Mesendoderm (in vitro differentiated cells): ENCODE data around the gene SCAI.
"Not testable (repeated sequence)": the region's sequence is repeated elsewhere in the genome, so short reads cannot be mapped to it uniquely, and the experiment has no call there.

Source experiments
- DNase-seq: peaks from one replicate; pipeline ENCODE4 v3.0.0; 2013
- H2AK5ac ChIP-seq: 2 replicates; pipeline ENCODE4 v1.6.1; 2013; ENCODE audit warnings: low read length, inconsistent platforms
- H2BK120ac ChIP-seq: 2 replicates; pipeline ENCODE4 v1.6.1; 2013; ENCODE audit warnings: low read depth, mild to moderate bottlenecking, low read length, moderate library complexity, mixed read lengths
- H2BK15ac ChIP-seq: replicated peaks from 2 replicates; pipeline ENCODE4 v1.6.1; 2013; ENCODE audit warnings: low read depth, mild to moderate bottlenecking, moderate library complexity
- H2BK5ac ChIP-seq: 2 replicates; pipeline ENCODE4 v1.6.1; 2013; ENCODE audit warnings: low read length, inconsistent platforms
- H3K18ac ChIP-seq: 2 replicates; pipeline ENCODE4 v1.6.1; 2013; ENCODE audit warnings: mild to moderate bottlenecking, low read length, mixed read lengths
- H3K23ac ChIP-seq: one replicate; pipeline ENCODE4 v1.6.1; 2013; ENCODE audit warnings: low read length
- H3K27ac ChIP-seq: 2 replicates; pipeline ENCODE4 v1.5.1; 2013; ENCODE audit warnings: low read depth, mild to moderate bottlenecking, inconsistent platforms, low read length, moderate library complexity
- H3K27me3 ChIP-seq: 2 replicates; pipeline ENCODE4 v1.6.1; 2013; ENCODE audit warnings: low read length, control low read depth, mild to moderate bottlenecking, inconsistent platforms; ENCODE audit not compliant: insufficient read depth, poor library complexity
- H3K36me3 ChIP-seq: 2 replicates; pipeline ENCODE4 v1.6.1; 2013; ENCODE audit warnings: low read length, inconsistent platforms; ENCODE audit not compliant: control insufficient read depth, insufficient read depth
- H3K4ac ChIP-seq: one replicate; pipeline ENCODE4 v1.6.1; 2013; ENCODE audit warnings: low read depth, mild to moderate bottlenecking, low read length, moderate library complexity
- H3K4me1 ChIP-seq: 2 replicates; pipeline ENCODE4 v1.6.1; 2013; ENCODE audit warnings: low read depth, low read length, inconsistent platforms; ENCODE audit not compliant: control insufficient read depth
- H3K4me2 ChIP-seq: 2 replicates; pipeline ENCODE4 v1.6.1; 2013; ENCODE audit warnings: low read length
- H3K4me3 ChIP-seq: 2 replicates; pipeline ENCODE4 v1.5.1; 2013; ENCODE audit warnings: mild to moderate bottlenecking, low read length
- H3K56ac ChIP-seq: one replicate; pipeline ENCODE4 v1.6.1; 2013; ENCODE audit warnings: low read length
- H3K79me1 ChIP-seq: 2 replicates; pipeline ENCODE4 v1.6.1; 2013; ENCODE audit warnings: low read length, inconsistent platforms
- H3K79me2 ChIP-seq: 2 replicates; pipeline ENCODE4 v1.6.1; 2013; ENCODE audit warnings: mild to moderate bottlenecking, low read length; ENCODE audit not compliant: control insufficient read depth, insufficient read depth
- H3K9ac ChIP-seq: 2 replicates; pipeline ENCODE4 v1.6.1; 2013; ENCODE audit warnings: low read length, inconsistent platforms
- H4K5ac ChIP-seq: one replicate; pipeline ENCODE4 v1.6.1; 2013; ENCODE audit warnings: low read length
- H4K8ac ChIP-seq: one replicate; pipeline ENCODE4 v1.6.1; 2013; ENCODE audit warnings: low read depth, mild to moderate bottlenecking, control low read depth, low read length, moderate library complexity
- WGBS: extraction: QIAGEN DNeasy Blood & Tissue Kit; methylation state at CpG from one replicate; pipeline ENCODE4 v1.1.7; 2013; ENCODE audit warnings: low lambda C conversion rate, missing lambda C conversion rate; ENCODE audit not compliant: insufficient coverage; ENCODE audit errors: extremely low coverage; 5-methylcytosine and 5-hydroxymethylcytosine counted together

The SCAI gene

DNA sequence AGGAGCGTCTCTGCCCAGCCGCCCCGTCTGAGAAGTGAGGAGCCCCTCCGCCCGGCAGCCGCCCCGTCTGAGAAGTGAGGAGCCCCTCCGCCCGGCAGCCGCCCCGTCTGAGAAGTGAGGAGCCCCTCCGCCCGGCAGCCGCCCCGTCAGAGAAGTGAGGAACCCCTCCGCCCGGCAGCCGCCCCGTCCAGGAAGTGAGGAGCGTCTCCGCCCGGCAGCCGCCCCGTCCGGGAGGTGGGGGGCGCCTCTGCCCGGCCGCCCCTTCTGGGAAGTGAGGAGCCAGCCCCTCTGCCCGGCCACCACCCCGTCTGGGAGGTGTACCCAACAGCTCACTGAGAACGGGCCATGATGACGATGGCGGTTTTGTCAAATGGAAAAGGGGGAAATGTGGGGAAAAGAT is 34.8 kb downstream of the SCAI start:
- WGBS: no CpG with 5 or more reads among the region's 33 CpGs

DNA sequence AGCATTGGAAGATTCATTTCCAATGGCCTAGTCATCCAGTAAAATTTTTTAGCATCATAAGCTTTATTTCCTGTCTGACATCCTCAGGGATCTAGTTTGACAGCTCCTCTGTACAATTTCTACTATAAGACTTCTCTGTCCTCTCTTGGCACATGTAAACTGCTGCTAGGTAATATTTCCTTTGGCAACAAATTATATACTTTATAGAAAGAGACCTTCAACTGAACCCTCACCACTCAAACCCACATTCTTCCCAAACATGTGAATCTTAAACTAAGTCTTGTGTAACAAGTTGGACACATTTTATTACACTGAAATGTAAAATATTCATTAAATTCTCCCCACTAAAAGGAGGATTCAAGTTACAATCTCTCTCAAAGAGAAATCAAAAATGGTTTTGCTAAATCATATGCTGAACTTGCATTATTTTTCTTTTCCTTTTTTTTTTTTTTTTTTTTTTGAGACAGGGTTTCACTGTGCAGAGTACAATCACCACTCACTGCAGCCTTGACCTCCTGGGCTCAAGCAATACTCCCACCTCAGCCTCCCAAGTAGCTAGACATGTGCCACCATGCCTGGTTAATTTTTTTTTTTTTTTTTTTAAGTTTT is 36.9 kb downstream of the SCAI start:
- no peak overlapping the region for H2BK120ac ChIP-seq
- H3K27me3 ChIP-seq: no peaks in the 10 kb centered on the region
- H3K9ac ChIP-seq: no peak overlapping the region
- H3K4me3 ChIP-seq: no peak overlapping the region
- DNase-seq: no peak
- H3K4ac ChIP-seq: no peak overlapping the region
- H3K4me2 ChIP-seq: no peak overlapping the region
- H2BK5ac ChIP-seq: no peak overlapping the region
- H2BK15ac ChIP-seq: no peak overlapping the region
- H3K79me2 ChIP-seq: no peaks in the 10 kb centered on the region
- H3K23ac ChIP-seq: no peak overlapping the region
- peaks cover 3% of the 10 kb centered on the region for H3K79me1 ChIP-seq
- H4K5ac ChIP-seq: no peak overlapping the region
- no peak overlapping the region for H4K8ac ChIP-seq
- H2AK5ac ChIP-seq: no peak overlapping the region
- H3K18ac ChIP-seq: no peak overlapping the region
- no peaks in the 10 kb centered on the region for H3K36me3 ChIP-seq
- no peaks in the 10 kb centered on the region for H3K4me1 ChIP-seq
- no peak overlapping the region for H3K27ac ChIP-seq
- H3K56ac ChIP-seq: no peak overlapping the region

More for the DNA sequence above, 34.8 kb downstream of the SCAI start:
- H3K79me2 ChIP-seq, H3K4me3 ChIP-seq, H3K4me2 ChIP-seq, H4K5ac ChIP-seq, H3K23ac ChIP-seq, H2BK15ac ChIP-seq, H4K8ac ChIP-seq, H3K4me1 ChIP-seq, H3K18ac ChIP-seq, H2BK120ac ChIP-seq, H3K27me3 ChIP-seq, H3K79me1 ChIP-seq, H3K9ac ChIP-seq, H2AK5ac ChIP-seq, H2BK5ac ChIP-seq, H3K4ac ChIP-seq, H3K36me3 ChIP-seq, H3K56ac ChIP-seq, DNase-seq, H3K27ac ChIP-seq: not testable (repeated sequence)

DNA sequence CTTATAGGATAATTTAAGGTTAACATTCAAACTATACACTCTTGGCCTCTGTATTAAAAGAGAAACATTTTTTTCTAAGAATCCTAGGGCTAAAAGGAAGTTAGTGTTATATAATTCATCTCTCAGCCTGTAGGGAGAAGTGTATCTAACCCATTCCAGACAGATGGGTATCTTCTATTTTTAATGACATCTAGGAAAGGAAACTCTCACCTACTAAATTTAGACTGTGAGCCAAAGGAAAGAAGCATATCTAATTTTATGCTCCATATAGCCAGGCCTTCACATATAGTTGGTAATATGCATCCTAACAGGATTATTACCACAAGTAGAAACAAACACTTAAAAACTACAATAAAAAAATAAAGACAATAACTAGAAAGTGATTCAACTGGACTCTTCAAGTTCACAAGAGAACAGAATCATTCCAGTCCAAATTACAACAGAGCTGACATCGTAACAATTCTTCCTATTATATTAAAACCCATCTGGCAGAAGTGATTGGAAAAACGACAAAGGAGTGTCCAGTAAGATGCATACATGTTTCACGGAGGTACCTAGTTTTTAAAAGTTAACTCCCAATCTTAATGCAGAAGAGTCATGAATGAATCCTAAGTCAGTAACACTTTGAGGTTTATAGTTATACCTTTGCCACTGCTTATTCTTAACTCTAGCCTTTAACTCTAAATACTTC is 39.4 kb downstream of the SCAI start:
- Histone ChIP-seq H3K79me2 (no peaks in the 10 kb centered on the region), H3K4me3 (no peak overlapping the region), H3K4ac (no peak overlapping the region), H3K23ac (no peak overlapping the region), H3K56ac (no peak overlapping the region), H3K27ac (no peak overlapping the region), H2AK5ac (no peak overlapping the region), H3K18ac (no peak overlapping the region), H3K4me2 (no peak overlapping the region), H2BK15ac (no peak overlapping the region), H4K8ac (no peak overlapping the region), H3K9ac (no peak overlapping the region), H3K27me3 (no peaks in the 10 kb centered on the region), H3K4me1 (no peaks in the 10 kb centered on the region), H3K79me1 (peaks cover 2% of the 10 kb centered on the region), H2BK5ac (no peak overlapping the region), H3K36me3 (no peaks in the 10 kb centered on the region), H4K5ac (no peak overlapping the region), H2BK120ac (no peak overlapping the region)
- no peak for DNase-seq
- WGBS: no CpG with 5 or more reads among the region's 3 CpGs

GRCh38 chr9:125103021-125103420 is 40.3 kb downstream of the SCAI start:
- Histone ChIP-seq H3K4me3 (no peak overlapping the region), H4K5ac (no peak overlapping the region), H2BK120ac (no peak overlapping the region), H3K27me3 (no peaks in the 10 kb centered on the region), H4K8ac (no peak overlapping the region), H3K27ac (no peak overlapping the region), H3K79me1 (peaks cover 2% of the 10 kb centered on the region), H2AK5ac (no peak overlapping the region), H2BK15ac (no peak overlapping the region), H3K56ac (no peak overlapping the region), H3K4me1 (no peaks in the 10 kb centered on the region), H3K4me2 (no peak overlapping the region), H3K18ac (no peak overlapping the region), H3K9ac (no peak overlapping the region), H2BK5ac (no peak overlapping the region), H3K79me2 (no peaks in the 10 kb centered on the region), H3K4ac (no peak overlapping the region), H3K23ac (no peak overlapping the region), H3K36me3 (no peaks in the 10 kb centered on the region)
- DNase-seq: no peak
- no CpG with 5 or more reads among the region's 1 CpG for WGBS

GRCh38 chr9:125100822-125101221 is 42.5 kb downstream of the SCAI start:
- no peaks in the 10 kb centered on the region for H3K4me1 ChIP-seq
- H2AK5ac ChIP-seq: no peak overlapping the region
- H3K79me2 ChIP-seq: no peaks in the 10 kb centered on the region
- H2BK120ac ChIP-seq: no peak overlapping the region
- H3K27me3 ChIP-seq: no peaks in the 10 kb centered on the region
- H3K79me1 ChIP-seq: peaks cover 2% of the 10 kb centered on the region
- H3K9ac ChIP-seq: no peak overlapping the region
- no peak overlapping the region for H3K56ac ChIP-seq
- H3K4me2 ChIP-seq: no peak overlapping the region
- H3K4me3 ChIP-seq: no peak overlapping the region
- no peak overlapping the region for H4K5ac ChIP-seq
- H3K23ac ChIP-seq: no peak overlapping the region
- no peak overlapping the region for H3K18ac ChIP-seq
- no peak for DNase-seq
- H2BK15ac ChIP-seq: no peak overlapping the region
- no CpG with 5 or more reads among the region's 4 CpGs for WGBS
- no peak overlapping the region for H3K27ac ChIP-seq
- H2BK5ac ChIP-seq: no peak overlapping the region
- H3K4ac ChIP-seq: no peak overlapping the region
- H4K8ac ChIP-seq: no peak overlapping the region
- no peaks in the 10 kb centered on the region for H3K36me3 ChIP-seq

DNA sequence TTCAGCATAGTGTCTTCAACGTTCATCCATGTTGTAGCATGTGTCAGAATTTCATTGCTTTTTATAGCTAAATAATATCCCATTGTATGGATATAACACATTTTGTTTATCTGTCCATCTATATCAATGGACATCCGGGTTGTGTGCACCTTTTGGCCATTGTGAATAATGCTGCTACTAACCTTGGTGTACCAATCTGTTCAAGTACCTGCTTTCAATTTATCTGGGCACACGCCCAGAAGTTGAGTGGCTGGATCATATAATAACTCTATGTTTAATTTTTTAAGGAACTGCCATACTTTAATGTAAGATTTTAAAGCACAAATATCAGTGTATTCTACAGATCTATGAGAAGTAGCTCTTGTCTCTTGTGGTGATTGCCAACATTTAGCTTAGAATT is 43.5 kb downstream of the SCAI start:
- H3K23ac ChIP-seq: no peak overlapping the region
- peaks cover 3% of the 10 kb centered on the region for H3K79me1 ChIP-seq
- no CpG with 5 or more reads among the region's 3 CpGs for WGBS
- no peak overlapping the region for H3K4me3 ChIP-seq
- no peak overlapping the region for H4K5ac ChIP-seq
- no peaks in the 10 kb centered on the region for H3K36me3 ChIP-seq
- no peak overlapping the region for H2BK120ac ChIP-seq
- H2AK5ac ChIP-seq: no peak overlapping the region
- no peak overlapping the region for H2BK5ac ChIP-seq
- H4K8ac ChIP-seq: no peak overlapping the region
- no peak overlapping the region for H3K56ac ChIP-seq
- no peaks in the 10 kb centered on the region for H3K79me2 ChIP-seq
- H3K4me1 ChIP-seq: no peaks in the 10 kb centered on the region
- no peak overlapping the region for H3K4me2 ChIP-seq
- DNase-seq: no peak
- no peak overlapping the region for H3K18ac ChIP-seq
- no peak overlapping the region for H3K4ac ChIP-seq
- H3K27me3 ChIP-seq: no peaks in the 10 kb centered on the region
- H3K27ac ChIP-seq: no peak overlapping the region
- no peak overlapping the region for H2BK15ac ChIP-seq
- no peak overlapping the region for H3K9ac ChIP-seq
